ENCODE data around the gene CDX2.

CDX2 gene

DNA sequence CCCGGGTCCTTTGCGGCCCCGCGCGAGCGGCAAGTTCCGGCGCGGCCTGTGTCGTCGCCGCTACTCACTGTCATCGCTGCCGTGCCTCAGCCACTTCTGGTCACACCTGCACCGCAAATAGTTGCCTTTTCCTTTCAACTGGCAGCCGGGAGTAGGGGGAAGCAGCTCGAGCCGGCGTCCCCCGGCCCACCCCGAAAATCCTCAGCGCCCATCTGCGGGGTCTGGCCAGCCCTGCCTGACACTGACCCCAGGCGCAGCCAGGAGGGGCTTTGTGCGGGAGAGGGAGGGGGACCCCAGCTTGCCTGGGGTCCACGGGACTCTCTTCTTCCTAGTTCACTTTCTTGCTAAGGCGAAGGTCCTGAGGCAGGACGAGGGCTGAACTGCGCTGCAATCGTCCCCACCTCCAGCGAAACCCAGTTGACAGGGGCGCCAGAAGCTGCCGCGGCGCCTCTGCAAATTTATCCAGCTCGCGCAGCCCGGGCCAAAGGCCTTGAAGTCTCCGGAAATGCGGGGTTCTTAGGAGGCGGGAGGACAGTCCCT lies 47.6 kb downstream of the CDX2 start:
- no peak for TF ChIP-seq ZFX (IDR thresholded peaks at IDR 0.05)
- no peak overlapping the region for H3K27ac ChIP-seq

DNA sequence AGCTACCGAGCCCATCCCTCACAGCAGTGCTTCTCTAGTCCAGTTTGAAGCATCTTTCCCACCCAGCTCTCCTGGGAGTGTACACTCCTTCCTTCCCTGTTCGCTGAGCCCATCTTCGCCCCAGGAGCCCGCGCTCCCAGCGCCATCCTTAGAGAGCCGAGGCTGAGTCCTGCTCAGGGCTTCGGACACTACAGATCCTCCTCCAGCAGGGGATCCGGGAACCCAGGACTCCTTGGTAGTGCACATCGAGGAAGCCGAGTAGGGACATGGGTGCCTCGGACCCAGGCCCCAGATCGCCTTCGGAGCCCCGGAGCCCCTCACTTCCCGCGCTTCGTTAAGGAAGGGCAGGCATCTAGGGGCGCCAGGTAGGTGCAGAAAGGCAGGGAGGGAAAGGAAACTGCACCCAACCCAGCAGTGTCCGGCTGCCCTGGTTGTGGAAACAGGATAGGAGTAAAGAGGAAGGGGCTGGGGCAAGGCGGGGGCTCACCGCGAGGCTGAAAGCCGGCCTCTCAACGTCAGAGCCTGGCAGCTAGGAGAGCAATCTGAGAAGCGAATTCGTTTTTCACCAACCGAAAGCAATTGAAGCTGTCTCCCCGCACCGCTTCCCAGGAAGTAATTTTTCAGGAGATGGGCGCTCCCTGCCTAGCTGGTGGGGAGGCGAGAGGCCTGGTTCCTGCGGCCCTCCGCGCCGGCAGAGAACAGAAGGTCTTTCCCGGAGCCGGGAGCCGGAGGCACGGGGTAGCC lies 48.3 kb downstream of the CDX2 start:
- TF ChIP-seq ZFX (IDR thresholded peaks at IDR 0.05): no peak

DNA sequence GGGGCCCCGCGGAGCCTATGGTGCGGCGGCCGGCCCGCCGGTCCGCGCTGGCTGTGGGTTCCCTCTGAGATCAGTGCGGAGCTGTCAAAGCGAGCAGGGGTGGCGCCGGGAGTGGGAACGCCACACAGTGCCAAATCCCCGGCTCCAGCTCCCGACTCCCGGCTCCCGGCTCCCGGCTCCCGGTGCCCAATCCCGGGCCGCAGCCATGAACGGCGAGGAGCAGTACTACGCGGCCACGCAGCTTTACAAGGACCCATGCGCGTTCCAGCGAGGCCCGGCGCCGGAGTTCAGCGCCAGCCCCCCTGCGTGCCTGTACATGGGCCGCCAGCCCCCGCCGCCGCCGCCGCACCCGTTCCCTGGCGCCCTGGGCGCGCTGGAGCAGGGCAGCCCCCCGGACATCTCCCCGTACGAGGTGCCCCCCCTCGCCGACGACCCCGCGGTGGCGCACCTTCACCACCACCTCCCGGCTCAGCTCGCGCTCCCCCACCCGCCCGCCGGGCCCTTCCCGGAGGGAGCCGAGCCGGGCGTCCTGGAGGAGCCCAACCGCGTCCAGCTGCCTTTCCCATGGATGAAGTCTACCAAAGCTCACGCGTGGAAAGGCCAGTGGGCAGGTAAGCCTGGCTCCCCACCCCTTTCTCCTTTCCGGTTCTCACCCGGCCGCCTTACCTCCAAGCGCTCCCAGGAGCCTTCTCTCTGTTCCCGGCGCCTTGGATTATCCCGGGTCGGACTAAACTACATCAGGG lies 49.0 kb downstream of the CDX2 start, which contains the start of gene PDX1:
TSS of gene PDX1 (plus strand) at position 67 of the 743 bp plus-strand sequence. CDS start at position 206, 139 bp downstream.
- peak within 1 kb of the TSS; percentile 35 for H3K27ac ChIP-seq
- TF ChIP-seq, protein P1, sequence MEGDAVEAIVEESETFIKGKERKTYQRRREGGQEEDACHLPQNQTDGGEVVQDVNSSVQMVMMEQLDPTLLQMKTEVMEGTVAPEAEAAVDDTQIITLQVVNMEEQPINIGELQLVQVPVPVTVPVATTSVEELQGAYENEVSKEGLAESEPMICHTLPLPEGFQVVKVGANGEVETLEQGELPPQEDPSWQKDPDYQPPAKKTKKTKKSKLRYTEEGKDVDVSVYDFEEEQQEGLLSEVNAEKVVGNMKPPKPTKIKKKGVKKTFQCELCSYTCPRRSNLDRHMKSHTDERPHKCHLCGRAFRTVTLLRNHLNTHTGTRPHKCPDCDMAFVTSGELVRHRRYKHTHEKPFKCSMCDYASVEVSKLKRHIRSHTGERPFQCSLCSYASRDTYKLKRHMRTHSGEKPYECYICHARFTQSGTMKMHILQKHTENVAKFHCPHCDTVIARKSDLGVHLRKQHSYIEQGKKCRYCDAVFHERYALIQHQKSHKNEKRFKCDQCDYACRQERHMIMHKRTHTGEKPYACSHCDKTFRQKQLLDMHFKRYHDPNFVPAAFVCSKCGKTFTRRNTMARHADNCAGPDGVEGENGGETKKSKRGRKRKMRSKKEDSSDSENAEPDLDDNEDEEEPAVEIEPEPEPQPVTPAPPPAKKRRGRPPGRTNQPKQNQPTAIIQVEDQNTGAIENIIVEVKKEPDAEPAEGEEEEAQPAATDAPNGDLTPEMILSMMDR (conservative IDR thresholded peaks at IDR 0.05): no peak
- TF ChIP-seq ZFX (IDR thresholded peaks at IDR 0.05): peak; percentile 74; the same call in 1 of the 2 replicates

More for the DNA sequence above, 48.3 kb downstream of the CDX2 start:
- peak overlapping the region; percentile 35; the same call in 1 of the 2 replicates for H3K27ac ChIP-seq

DNA sequence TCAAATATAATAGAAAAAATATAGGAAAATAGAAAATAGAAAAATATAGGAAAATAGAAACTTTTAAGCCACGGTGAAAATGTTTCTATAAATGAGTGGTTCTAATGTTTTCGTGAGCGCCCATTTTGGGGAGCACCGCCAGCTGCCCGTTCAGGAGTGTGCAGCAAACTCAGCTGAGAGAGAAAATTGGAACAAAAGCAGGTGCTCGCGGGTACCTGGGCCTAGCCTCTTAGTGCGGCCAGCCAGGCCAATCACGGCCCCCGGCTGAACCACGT lies 49.5 kb downstream of the CDX2 start:
- TF ChIP-seq, protein P1 (conservative IDR thresholded peaks at IDR 0.05): no peak
- TF ChIP-seq ZFX (IDR thresholded peaks at IDR 0.05): no peak
- H3K27ac ChIP-seq: peak overlapping the region; percentile 35; the same call in 1 of the 2 replicates

DNA sequence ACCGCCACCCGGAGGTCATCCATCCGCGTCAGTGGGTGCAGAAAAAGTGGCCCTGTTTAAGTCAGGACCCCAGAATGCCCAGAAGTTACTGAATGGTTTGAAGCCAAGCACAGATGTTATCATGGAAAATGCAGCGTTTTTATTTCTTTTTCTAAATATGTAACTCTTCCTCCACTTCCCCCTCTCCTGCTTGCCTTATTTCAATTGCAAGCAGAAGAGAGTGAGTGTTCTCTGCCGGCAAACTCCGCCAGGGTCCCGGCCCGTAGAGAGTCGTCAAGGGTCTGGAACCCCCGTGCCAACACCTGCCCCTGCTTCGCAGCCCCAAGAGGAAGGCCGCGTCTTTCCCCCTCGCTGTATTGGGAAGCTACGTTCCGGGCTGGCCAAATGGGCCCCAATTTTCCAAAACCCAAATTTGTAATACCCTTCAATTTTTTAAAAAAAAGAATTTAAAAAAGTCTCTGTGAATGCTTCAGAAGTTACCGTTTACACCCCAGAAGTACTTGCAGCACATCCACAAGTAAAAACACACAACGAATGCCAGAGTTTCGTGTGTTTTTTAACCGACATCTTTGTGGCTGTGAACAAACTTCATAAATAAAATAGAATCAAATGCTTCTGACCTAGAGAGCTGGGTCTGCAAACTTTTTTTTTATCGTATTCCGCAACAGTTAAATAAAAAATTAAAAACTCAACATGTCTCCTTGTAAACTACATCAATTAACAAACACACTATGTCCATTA lies 50.0 kb downstream of the CDX2 start:
- H3K27ac ChIP-seq: no peak overlapping the region
- TF ChIP-seq, protein P1 (conservative IDR thresholded peaks at IDR 0.05): no peak
- no peak for TF ChIP-seq ZFX (IDR thresholded peaks at IDR 0.05)

DNA sequence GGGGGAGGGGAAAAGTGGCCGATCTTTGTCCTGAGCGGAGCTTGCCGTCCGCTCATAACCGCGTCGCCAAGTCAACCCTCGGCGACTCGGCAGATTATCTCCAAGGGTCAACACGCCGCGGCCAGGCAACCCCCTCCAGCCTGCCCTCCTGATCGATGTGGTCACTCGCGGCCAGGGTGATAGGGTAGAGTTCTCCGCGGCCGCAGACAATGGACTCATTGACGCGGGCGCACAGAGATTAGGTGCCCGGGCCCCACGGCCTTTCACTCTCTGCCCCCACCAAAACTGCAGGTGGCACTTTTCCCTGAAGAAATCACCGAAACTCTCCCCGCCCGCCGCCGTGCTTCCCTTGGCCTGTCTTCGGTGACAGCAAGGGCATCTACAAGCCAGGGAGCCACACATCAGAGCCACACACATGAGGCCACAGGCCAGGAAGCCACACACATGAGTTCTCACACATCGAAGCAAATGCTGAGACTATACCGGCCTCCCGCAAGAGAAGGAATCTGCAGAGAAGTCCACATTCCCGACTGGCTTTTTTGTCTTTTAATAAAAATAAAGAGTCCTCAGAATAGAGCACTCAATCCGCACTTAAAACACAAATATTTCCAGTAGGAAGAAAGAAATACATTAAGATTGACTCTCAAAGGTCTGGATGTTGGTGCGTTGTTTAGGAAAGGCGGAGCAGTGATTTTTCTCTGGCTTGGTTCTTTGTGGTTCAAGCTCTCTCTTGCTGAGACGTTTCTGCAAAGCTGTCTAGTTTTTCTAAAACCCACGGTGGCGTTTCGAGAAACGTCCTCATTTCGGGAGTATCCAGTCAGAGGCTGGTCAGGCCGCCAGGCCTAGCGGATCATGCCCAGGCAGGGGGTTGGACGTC lies 50.8 kb downstream of the CDX2 start:
- H3K27ac ChIP-seq: no peak overlapping the region
- TF ChIP-seq ZFX (IDR thresholded peaks at IDR 0.05): no peak
- TF ChIP-seq, protein P1 (conservative IDR thresholded peaks at IDR 0.05): no peak

DNA sequence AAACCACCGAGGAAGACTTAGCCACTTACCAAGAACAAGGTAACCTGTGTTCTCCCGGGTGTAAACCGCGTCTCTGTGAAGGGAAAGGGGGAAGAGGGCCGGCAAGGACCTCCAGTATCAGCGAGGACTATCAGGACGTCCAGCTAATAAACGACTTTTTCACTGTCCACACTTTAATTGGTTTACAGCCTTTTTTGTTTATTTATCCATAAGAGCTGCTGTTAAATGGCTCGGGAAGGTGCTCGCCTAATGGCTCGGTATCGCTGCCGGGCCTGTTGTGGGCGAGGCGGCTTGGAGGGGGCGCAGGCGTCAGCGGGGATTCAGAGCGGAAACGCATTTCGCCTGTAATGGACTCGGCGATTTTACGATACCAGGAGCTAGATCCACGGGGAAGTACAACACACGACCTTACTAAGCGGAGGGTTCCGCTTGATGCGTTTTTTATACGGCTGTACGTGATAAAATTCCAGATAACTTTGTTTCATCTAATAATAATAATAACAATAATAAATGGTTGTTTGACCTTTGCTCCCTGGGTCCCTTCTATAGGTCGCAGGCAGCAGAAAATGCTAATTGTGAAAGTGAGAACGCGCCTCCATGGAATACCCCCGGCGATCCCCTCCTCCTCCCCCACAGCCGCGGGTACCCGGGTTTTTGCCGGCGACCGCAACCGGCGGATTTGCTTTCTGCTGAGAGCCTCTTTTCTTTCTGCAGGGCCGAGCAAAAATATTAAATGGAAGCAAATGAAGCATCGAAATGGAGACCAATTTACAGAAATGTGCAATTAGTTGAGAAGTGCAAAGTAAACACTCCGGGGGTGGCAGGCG lies 51.8 kb downstream of the CDX2 start:
- no peak overlapping the region for H3K27ac ChIP-seq
- TF ChIP-seq, protein P1 (conservative IDR thresholded peaks at IDR 0.05): no peak
- no peak for TF ChIP-seq ZFX (IDR thresholded peaks at IDR 0.05)
